ENCODE data around the gene GNG12.

GNG12 gene

DNA sequence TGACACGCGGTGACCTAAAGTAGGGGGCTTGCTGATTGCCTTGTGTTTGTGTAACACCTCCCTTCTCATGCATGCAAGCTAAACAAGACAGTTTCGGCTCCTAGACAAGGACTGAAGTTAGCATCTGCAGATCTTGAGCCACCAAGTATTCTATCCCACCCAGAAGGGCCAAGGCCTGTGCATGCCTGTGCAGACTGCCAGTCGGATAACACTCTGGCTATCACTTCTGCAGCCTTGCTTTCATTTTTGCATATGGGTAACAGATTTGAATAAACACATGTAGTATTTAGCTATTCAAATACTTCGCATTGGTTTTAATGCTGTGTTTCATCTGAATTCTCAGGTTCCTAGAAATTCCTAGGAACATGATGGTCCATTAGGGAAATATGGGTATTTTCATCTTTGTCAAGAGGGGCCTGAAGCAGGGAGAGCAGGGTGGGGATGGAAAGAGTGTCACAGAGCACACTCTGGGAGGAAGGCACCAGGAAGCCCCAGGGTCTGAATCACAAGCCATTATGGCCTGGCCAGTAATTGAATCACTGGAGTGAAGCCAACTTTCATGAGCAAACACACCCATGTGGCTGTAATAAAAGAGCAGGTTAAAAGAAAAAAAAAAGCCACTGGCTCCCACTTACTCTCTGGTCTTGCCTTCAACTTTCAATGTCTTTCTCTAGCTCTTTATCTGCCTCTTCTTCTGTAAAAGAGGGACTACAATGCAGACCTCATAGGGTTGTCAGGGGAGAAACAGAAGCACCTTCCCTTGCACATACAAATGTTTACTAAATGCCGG, 120.0 kb downstream of the GNG12 start:
- peak overlapping the region; percentile 31 for H3K27ac Mint-ChIP-seq
- TF ChIP-seq CTCF (IDR thresholded peaks at IDR 0.05), result no peak
- H3K9me3 Mint-ChIP-seq, result no peaks in the 10 kb centered on the region
- H3K4me1 Mint-ChIP-seq, result peaks cover 35% of the 10 kb centered on the region
- H3K36me3 Mint-ChIP-seq (ENCODE audit: low read depth), result no peaks in the 10 kb centered on the region
- H3K4me3 Mint-ChIP-seq, result no peak overlapping the region
- H3K27me3 Mint-ChIP-seq (ENCODE audit: low read depth, poor library complexity), result peaks cover 4% of the 10 kb centered on the region
- no peak for DNase-seq

DNA sequence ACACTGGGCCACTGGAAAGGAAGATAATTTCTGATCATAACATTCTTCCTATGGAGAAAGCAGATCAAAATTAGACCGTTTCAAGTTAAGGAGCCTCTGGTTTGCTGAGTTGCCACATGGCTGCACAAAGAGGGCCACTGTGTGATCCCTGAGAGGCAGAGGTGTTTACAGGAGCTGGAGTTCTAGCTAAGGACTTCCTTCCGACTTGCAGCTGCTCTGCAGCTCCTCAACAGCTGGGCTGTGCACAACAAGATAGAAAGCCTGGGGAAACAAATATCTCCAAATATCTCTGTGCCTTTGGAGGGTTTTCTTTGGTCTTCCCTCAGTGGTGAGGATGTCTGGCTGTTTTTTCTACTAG, 121.4 kb downstream of the GNG12 start:
- H3K4me1 Mint-ChIP-seq, result peaks cover 35% of the 10 kb centered on the region
- DNase-seq, result no peak
- no peak overlapping the region for H3K4me3 Mint-ChIP-seq

DNA sequence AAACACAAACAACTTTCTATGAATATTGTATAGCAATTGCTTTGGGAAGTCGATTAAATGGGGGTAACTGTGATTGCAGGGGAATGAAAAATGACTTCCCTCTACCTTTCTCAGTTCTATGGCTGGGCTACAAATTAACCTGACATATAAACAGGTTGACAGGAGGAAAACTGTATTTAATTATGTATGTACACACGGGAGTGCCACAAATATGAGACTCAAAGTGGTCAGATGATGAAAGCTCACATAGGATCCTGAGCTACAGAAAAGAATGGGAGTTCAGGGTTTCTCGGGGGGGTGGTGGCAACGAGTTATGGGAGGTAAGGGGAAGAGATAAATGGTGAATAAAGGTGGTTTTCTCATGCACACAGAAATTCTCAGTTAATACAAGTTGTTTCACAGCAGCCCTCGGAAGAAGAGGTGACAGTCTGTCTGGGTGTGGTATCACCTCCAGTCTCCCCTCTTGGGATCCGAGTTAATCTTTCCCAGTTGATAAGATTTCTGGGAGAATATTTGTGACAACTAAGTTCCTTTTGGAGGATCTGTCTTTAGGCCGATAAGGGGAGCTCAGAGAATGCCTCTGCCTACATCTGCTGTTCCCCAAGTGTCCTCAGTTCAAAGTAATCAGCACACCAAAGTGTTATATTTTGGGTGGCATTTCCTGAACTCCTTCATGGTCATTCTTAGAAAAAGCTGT, 122.0 kb downstream of the GNG12 start:
- Mint-ChIP-seq H3K4me3 (no peak overlapping the region), H3K36me3 (ENCODE audit: low read depth) (peaks cover 13% of the 10 kb centered on the region), H3K27me3 (ENCODE audit: low read depth, poor library complexity) (no peaks in the 10 kb centered on the region), H3K27ac (no peak overlapping the region), H3K9me3 (no peaks in the 10 kb centered on the region), H3K4me1 (peaks cover 32% of the 10 kb centered on the region)
- DNase-seq, result no peak
- no peak for TF ChIP-seq CTCF (IDR thresholded peaks at IDR 0.05)

More for the DNA sequence above, 121.4 kb downstream of the GNG12 start:
- peaks cover 8% of the 10 kb centered on the region for H3K36me3 Mint-ChIP-seq (ENCODE audit: low read depth)
- no peak overlapping the region for H3K27ac Mint-ChIP-seq
- H3K27me3 Mint-ChIP-seq (ENCODE audit: low read depth, poor library complexity), result no peaks in the 10 kb centered on the region
- no peak for TF ChIP-seq CTCF (IDR thresholded peaks at IDR 0.05)
- no peaks in the 10 kb centered on the region for H3K9me3 Mint-ChIP-seq

DNA sequence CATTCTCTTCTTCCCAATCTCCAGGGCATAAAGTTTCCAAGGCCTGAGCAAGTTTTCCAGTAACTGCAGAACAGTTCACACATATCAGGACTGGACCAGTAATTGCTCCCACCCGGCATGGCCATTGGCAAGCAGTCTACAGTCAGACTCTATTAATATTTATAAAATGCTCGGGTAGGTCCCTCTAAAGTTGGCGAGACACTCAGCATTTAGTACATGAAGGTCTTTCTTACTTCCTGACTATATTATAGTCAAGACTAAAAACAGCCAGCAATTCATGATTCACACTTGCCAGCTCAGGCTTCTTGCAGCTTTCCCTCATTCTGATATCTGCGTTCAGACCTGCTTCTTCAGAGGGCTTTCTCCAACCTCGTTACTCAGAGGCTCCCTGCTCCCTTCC, 122.8 kb downstream of the GNG12 start:
- H3K4me1 Mint-ChIP-seq, result peaks cover 32% of the 10 kb centered on the region
- DNase-seq, result no peak
- no peak overlapping the region for H3K27ac Mint-ChIP-seq
- H3K4me3 Mint-ChIP-seq, result no peak overlapping the region
- TF ChIP-seq CTCF (IDR thresholded peaks at IDR 0.05), result no peak
- H3K36me3 Mint-ChIP-seq (ENCODE audit: low read depth), result peaks cover 22% of the 10 kb centered on the region
- no peaks in the 10 kb centered on the region for H3K27me3 Mint-ChIP-seq (ENCODE audit: low read depth, poor library complexity)
- H3K9me3 Mint-ChIP-seq, result no peaks in the 10 kb centered on the region

- Mint-ChIP-seq H3K36me3 (ENCODE audit: low read depth) (peaks cover 32% of the 10 kb centered on the region), H3K27ac (no peak overlapping the region)
Measured at GRCh38 chr1:67708606-67709005, 124.7 kb downstream of the GNG12 start.

More at GRCh38 chr1:67708606-67709005, 124.7 kb downstream of the GNG12 start:
- TF ChIP-seq CTCF (IDR thresholded peaks at IDR 0.05), result no peak
- Mint-ChIP-seq H3K27me3 (ENCODE audit: low read depth, poor library complexity) (no peaks in the 10 kb centered on the region), H3K4me3 (no peak overlapping the region), H3K9me3 (no peaks in the 10 kb centered on the region), H3K4me1 (peaks cover 26% of the 10 kb centered on the region)
- no peak for DNase-seq

Data from nephron progenitor cell (in vitro differentiated cells).